ENCODE data around the gene NGEF.

The NGEF gene

DNA sequence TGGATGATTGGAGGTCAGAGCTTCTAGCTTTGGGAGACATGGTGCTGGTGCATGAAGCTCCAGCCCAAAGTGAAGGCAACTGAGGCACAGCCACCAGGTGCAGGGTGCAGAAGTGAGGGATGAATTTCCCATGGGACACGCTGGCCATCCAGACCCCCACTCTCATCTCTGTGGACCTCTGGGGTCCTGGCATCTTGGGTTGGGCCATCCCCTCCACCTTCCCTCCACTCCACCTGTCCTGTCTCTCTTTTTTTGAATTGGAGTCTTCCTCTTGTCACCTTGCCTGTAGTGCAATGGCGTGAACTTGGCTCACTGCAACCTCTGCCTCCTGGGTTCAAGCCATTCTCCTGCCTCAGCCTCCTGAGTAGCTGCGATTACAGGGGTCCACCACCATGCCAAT, 3.4 kb downstream of the NGEF start:
- H3K27me3 ChIP-seq (ENCODE audit: insufficient read depth, poor library complexity, severe bottlenecking), result no peaks in the 10 kb centered on the region
- no peak overlapping the region for H3K4me3 ChIP-seq (replicated peaks; ENCODE audit: insufficient read depth, low read length)
- no peak for TF ChIP-seq SPI1 (IDR thresholded peaks at IDR 0.05; ENCODE audit: borderline replicate concordance, low read depth)
- TF ChIP-seq, protein P1, sequence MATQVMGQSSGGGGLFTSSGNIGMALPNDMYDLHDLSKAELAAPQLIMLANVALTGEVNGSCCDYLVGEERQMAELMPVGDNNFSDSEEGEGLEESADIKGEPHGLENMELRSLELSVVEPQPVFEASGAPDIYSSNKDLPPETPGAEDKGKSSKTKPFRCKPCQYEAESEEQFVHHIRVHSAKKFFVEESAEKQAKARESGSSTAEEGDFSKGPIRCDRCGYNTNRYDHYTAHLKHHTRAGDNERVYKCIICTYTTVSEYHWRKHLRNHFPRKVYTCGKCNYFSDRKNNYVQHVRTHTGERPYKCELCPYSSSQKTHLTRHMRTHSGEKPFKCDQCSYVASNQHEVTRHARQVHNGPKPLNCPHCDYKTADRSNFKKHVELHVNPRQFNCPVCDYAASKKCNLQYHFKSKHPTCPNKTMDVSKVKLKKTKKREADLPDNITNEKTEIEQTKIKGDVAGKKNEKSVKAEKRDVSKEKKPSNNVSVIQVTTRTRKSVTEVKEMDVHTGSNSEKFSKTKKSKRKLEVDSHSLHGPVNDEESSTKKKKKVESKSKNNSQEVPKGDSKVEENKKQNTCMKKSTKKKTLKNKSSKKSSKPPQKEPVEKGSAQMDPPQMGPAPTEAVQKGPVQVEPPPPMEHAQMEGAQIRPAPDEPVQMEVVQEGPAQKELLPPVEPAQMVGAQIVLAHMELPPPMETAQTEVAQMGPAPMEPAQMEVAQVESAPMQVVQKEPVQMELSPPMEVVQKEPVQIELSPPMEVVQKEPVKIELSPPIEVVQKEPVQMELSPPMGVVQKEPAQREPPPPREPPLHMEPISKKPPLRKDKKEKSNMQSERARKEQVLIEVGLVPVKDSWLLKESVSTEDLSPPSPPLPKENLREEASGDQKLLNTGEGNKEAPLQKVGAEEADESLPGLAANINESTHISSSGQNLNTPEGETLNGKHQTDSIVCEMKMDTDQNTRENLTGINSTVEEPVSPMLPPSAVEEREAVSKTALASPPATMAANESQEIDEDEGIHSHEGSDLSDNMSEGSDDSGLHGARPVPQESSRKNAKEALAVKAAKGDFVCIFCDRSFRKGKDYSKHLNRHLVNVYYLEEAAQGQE (IDR thresholded peaks at IDR 0.05; ENCODE audit: insufficient replicate concordance, low read depth), result no peak
- TF ChIP-seq POLR2AphosphoS5 (IDR thresholded peaks at IDR 0.05; ENCODE audit: low read depth), result no peak
- TF ChIP-seq CTCF (IDR thresholded peaks at IDR 0.05; ENCODE audit: insufficient read depth, low read length), result no peak
- no peak for TF ChIP-seq GABPA (IDR thresholded peaks at IDR 0.05; ENCODE audit: low read depth)
- no peak for DNase-seq (ENCODE audit: low read depth in 1 of 2, low spot score in 1 of 2)
- no peak overlapping the region for H3K27ac ChIP-seq (replicated peaks)

DNA sequence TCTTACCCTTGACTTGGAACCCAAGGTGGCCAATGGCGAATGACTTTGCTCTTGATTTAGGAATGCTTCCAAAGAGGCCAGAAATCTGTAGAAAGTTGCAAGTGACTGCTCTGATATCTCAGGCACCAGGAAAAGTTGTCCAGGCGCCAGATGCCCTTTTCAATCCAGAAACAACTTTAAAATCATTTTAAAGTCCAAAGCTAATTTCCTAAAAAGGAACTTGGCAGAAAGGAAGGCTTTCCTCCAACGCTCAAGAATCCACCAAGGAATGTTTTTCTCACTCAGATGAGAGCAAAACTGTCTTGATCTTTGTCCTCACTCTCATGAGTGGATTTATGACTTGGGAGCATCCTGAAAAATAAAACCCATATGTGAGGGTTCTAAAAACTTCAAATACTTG, 5.3 kb downstream of the NGEF start:
- Histone ChIP-seq H3K27ac (replicated peaks) (no peak overlapping the region), H3K27me3 (ENCODE audit: insufficient read depth, poor library complexity, severe bottlenecking) (no peaks in the 10 kb centered on the region), H3K4me3 (replicated peaks; ENCODE audit: insufficient read depth, low read length) (no peak overlapping the region)
- TF ChIP-seq CTCF (IDR thresholded peaks at IDR 0.05; ENCODE audit: insufficient read depth, low read length) (no peak), SPI1 (IDR thresholded peaks at IDR 0.05; ENCODE audit: borderline replicate concordance, low read depth) (no peak), GABPA (IDR thresholded peaks at IDR 0.05; ENCODE audit: low read depth) (no peak), POLR2AphosphoS5 (IDR thresholded peaks at IDR 0.05; ENCODE audit: low read depth) (no peak)
- TF ChIP-seq, protein P1 (IDR thresholded peaks at IDR 0.05; ENCODE audit: insufficient replicate concordance, low read depth), result no peak
- DNase-seq (ENCODE audit: low read depth in 1 of 2, low spot score in 1 of 2), result no peak

GRCh38 chr2:233007270-233007669, 5.8 kb downstream of the NGEF start:
- H3K27ac ChIP-seq (replicated peaks), result no peak overlapping the region
- H3K4me3 ChIP-seq (replicated peaks; ENCODE audit: insufficient read depth, low read length), result no peak overlapping the region
- H3K27me3 ChIP-seq (ENCODE audit: insufficient read depth, poor library complexity, severe bottlenecking), result no peaks in the 10 kb centered on the region
- no peak for DNase-seq (ENCODE audit: low read depth in 1 of 2, low spot score in 1 of 2)
- no peak for TF ChIP-seq GABPA (IDR thresholded peaks at IDR 0.05; ENCODE audit: low read depth)
- TF ChIP-seq, protein P1 (IDR thresholded peaks at IDR 0.05; ENCODE audit: insufficient replicate concordance, low read depth), result no peak
- no peak for TF ChIP-seq SPI1 (IDR thresholded peaks at IDR 0.05; ENCODE audit: borderline replicate concordance, low read depth)

- TF ChIP-seq GABPA (IDR thresholded peaks at IDR 0.05; ENCODE audit: low read depth) (no peak), CTCF (IDR thresholded peaks at IDR 0.05; ENCODE audit: insufficient read depth, low read length) (no peak)
- TF ChIP-seq, protein P1 (IDR thresholded peaks at IDR 0.05; ENCODE audit: insufficient replicate concordance, low read depth), result no peak
Measured at GRCh38 chr2:233006648-233007047, 6.4 kb downstream of the NGEF start.

More at GRCh38 chr2:233006648-233007047, 6.4 kb downstream of the NGEF start:
- no peak overlapping the region for H3K27ac ChIP-seq (replicated peaks)
- no peak overlapping the region for H3K4me3 ChIP-seq (replicated peaks; ENCODE audit: insufficient read depth, low read length)
- no peak for DNase-seq (ENCODE audit: low read depth in 1 of 2, low spot score in 1 of 2)
- no peaks in the 10 kb centered on the region for H3K27me3 ChIP-seq (ENCODE audit: insufficient read depth, poor library complexity, severe bottlenecking)
